ENCODE results near the gene TCL1B. TPM values are rescaled to one million over a fixed set of nuclear protein-coding genes. Genes with fewer than 3 reads are reported as not detected.

TCL1B gene
- total and polyA plus RNA-seq, 2 of the 13 experiments (the other 11 are each of a cell fraction or from before 2014, with no cell fraction given) = not detected

DNA sequence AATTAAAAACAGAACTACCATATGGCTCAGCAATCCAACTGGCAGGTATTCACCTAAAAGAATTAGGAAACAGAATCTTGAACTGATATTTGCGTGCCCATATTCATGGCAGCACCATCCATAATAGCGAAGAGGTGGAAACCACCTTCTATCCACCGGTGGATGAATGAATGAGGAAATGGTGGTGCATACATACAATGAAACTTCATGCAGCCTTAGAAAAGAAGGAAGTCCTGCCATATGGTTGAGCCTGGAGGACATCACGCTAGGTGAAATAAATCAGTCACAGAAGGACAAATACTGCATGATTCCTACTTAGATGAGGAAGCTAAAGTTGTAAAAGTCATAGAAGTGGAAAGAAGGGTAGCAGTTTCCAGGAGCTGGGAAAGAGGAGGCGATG, 21.1 kb downstream of the TCL1B start:
- WGBS (ENCODE audit: low lambda C conversion rate) = 40% methylated on average over 5 of the region's 5 CpGs
- Histone ChIP-seq H3K9ac (ENCODE audit: insufficient read depth, low read depth, low read length) (no peak overlapping the region), H3K4me2 (ENCODE audit: low read depth, low read length) (no peak overlapping the region), H3K36me3 (replicated peaks in 1 of 2; ENCODE audit: control insufficient read depth in 1 of 2, insufficient read depth in 2 of 2, low read length in 2 of 2) (no peaks in the 10 kb centered on the region), H2AFZ (ENCODE audit: low read length) (no peak overlapping the region), H3K27me3 (ENCODE audit: control insufficient read depth in 1 of 2, insufficient read depth in 2 of 2, low read length in 2 of 2) (peaks cover 9 to 34% of the 10 kb centered on the region in 2 experiments), H3K79me2 (ENCODE audit: insufficient read depth, low read length) (no peaks in the 10 kb centered on the region), H3K9me3 (ENCODE audit: low read length) (no peaks in the 10 kb centered on the region), H3K4me1 (ENCODE audit: insufficient read depth, low read length) (no peaks in the 10 kb centered on the region), H3K27ac (ENCODE audit: extremely low read length, insufficient read depth, low read length) (no peak overlapping the region), H3K4me3 (replicated peaks in 1 of 3; ENCODE audit: insufficient read depth in 1 of 3, low read depth in 2 of 3, low read length in 3 of 3) (no peak overlapping the region), H4K20me1 (ENCODE audit: insufficient read depth, low read length) (no peaks in the 10 kb centered on the region)
- in situ Hi-C loops (cut with HindIII; ENCODE audit: extremely low pct_ligation_motif_present, low pct_unique_long_range_greater_than_20kb) (no loop called here), intact Hi-C loops (cut with micrococcal nuclease; ENCODE audit: unreplicated experiment) (no loop called here)
- no TSS peak for BruUV-seq (replicated peaks)
- DNase-seq (ENCODE audit: low spot score) = no peak
- TF ChIP-seq ZNF766 (CRISPR knock-in tag; IDR thresholded peaks at IDR 0.05; ENCODE audit: borderline replicate concordance) (no peak), ZNF160 (CRISPR knock-in tag; IDR thresholded peaks at IDR 0.05) (no peak), U2AF1 (optimal IDR thresholded peaks at IDR 0.05; ENCODE audit: low read depth, low read length) (no peak), RFXAP (CRISPR knock-in tag; IDR thresholded peaks at IDR 0.05; ENCODE audit: borderline replicate concordance) (no peak), ZNF282 (IDR thresholded peaks at IDR 0.05; ENCODE audit: partially characterized antibody) (no peak), SRSF1 (optimal IDR thresholded peaks at IDR 0.05; ENCODE audit: low read depth, low read length) (no peak)
- TF ChIP-seq, protein P1, sequence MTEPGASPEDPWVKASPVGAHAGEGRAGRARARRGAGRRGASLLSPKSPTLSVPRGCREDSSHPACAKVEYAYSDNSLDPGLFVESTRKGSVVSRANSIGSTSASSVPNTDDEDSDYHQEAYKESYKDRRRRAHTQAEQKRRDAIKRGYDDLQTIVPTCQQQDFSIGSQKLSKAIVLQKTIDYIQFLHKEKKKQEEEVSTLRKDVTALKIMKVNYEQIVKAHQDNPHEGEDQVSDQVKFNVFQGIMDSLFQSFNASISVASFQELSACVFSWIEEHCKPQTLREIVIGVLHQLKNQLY (CRISPR knock-in tag; IDR thresholded peaks at IDR 0.05) = no peak
- TF ChIP-seq, protein P2, sequence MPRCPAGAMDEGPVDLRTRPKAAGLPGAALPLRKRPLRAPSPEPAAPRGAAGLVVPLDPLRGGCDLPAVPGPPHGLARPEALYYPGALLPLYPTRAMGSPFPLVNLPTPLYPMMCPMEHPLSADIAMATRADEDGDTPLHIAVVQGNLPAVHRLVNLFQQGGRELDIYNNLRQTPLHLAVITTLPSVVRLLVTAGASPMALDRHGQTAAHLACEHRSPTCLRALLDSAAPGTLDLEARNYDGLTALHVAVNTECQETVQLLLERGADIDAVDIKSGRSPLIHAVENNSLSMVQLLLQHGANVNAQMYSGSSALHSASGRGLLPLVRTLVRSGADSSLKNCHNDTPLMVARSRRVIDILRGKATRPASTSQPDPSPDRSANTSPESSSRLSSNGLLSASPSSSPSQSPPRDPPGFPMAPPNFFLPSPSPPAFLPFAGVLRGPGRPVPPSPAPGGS (CRISPR knock-in tag; IDR thresholded peaks at IDR 0.05) = no peak
- ChIA-PET POLR2A (no interaction called here), CTCF (ENCODE audit: low intra/inter-chr PET ratio, low total read pairs) (no interaction called here)
- no peak for ATAC-seq
- no peak for FAIRE-seq
